SK-N-SH (cell line): ENCODE data around the gene PARD3B. TPM values are rescaled to one million over a fixed set of nuclear protein-coding genes. Genes with fewer than 3 reads are reported as not detected.

Experiments
- CTCF ChIA-PET: fragments of 300-600, 350-600 bp; formaldehyde crosslinking; extraction: SDS; loops from one replicate; lab custom pipeline; 2021; lab: Yijun Ruan, JAX
- POLR2A ChIA-PET: fragments of 350-600 bp; sonication (Branson Sonifier 250); formaldehyde crosslinking; extraction: SDS; loops from one replicate; lab custom pipeline; 2020; ENCODE audit warnings: antibody characterized with exemption, inconsistent platforms; lab: Yijun Ruan, JAX
- DNase-seq: peaks from one replicate; pipeline ENCODE4 v3.0.0; 2012
- H2AFZ ChIP-seq: fragments of 200-600 bp; sonication (generic); 2 replicates; pipeline ENCODE4 v1.8.1; 2016; ENCODE audit warnings: antibody characterized with exemption, mild to moderate bottlenecking, low read depth
- H3F3A ChIP-seq: fragments of 200-600 bp; sonication (generic); replicated peaks from 2 replicates; pipeline ENCODE3; 2016; ENCODE audit warnings: antibody characterized with exemption, mild to moderate bottlenecking; ENCODE audit not compliant: insufficient read depth
- H3K27ac ChIP-seq, 2 experiments: fragments of 200-500 bp in 1 of 2; fragments of 200-600 bp in 1 of 2; sonication (Bioruptor generic) in 1 of 2; sonication (generic), shearing (Covaris generic) in 1 of 2; 2 replicates each; pipeline versions ENCODE4 v1.5.1 to v1.6.1; 2014 to 2016; ENCODE audit warnings: low read depth in 2 of 2, inconsistent platforms in 1 of 2, low read length in 1 of 2, mild to moderate bottlenecking in 1 of 2, mixed read lengths in 1 of 2
- H3K27me3 ChIP-seq: fragments of 200-600 bp; sonication (generic), shearing (Covaris generic); 2 replicates; pipeline ENCODE4 v1.6.1; 2016; ENCODE audit warnings: mixed run types; ENCODE audit not compliant: insufficient read depth
- H3K36me3 ChIP-seq, 2 experiments: fragments of 200-500 bp in 1 of 2; fragments of 200-600 bp in 1 of 2; sonication (Bioruptor generic) in 1 of 2; sonication (generic) in 1 of 2; replicated peaks in 1 of 2; 2 replicates each; pipeline versions ENCODE3 to v1.5.1; 2014 to 2016; ENCODE audit warnings: low read length in 1 of 2, mild to moderate bottlenecking in 1 of 2; ENCODE audit not compliant: insufficient read depth in 2 of 2, control insufficient read depth in 1 of 2
- H3K4me1 ChIP-seq, 2 experiments: fragments of 200-500 bp in 1 of 2; fragments of 200-600 bp in 1 of 2; sonication (Bioruptor generic) in 1 of 2; sonication (generic), shearing (Covaris generic) in 1 of 2; 2 replicates each; pipeline versions ENCODE4 v1.5.1 to v1.6.1; 2014 to 2016; ENCODE audit warnings: low read depth in 1 of 2, low read length in 1 of 2, mixed run types in 1 of 2; ENCODE audit not compliant: insufficient read depth in 2 of 2, control insufficient read depth in 1 of 2
- H3K4me2 ChIP-seq: fragments of 200-600 bp; sonication (generic), shearing (Covaris generic); 2 replicates; pipeline ENCODE4 v1.6.1; 2017; ENCODE audit warnings: mixed run types
- H3K4me3 ChIP-seq, 2 experiments: fragments of 200-500 bp in 1 of 2; fragments of 200-600 bp in 1 of 2; sonication (Bioruptor generic) in 1 of 2; sonication (generic), shearing (Covaris generic) in 1 of 2; 2 replicates each; pipeline versions ENCODE4 v1.5.1 to v1.8.1; 2014 to 2016; ENCODE audit warnings: low read depth in 2 of 2, inconsistent platforms in 1 of 2, low read length in 1 of 2, mild to moderate bottlenecking in 1 of 2, mixed read lengths in 1 of 2, moderate library complexity in 1 of 2
- H3K79me2 ChIP-seq: fragments of 200-600 bp; sonication (generic); 2 replicates; pipeline ENCODE4 v1.8.1; 2017; ENCODE audit warnings: mild to moderate bottlenecking; ENCODE audit not compliant: insufficient read depth
- H3K9ac ChIP-seq: fragments of 200-600 bp; sonication (generic); 2 replicates; pipeline ENCODE4 v1.6.1; 2017; ENCODE audit warnings: mixed run types
- H3K9me2 ChIP-seq: fragments of 200-600 bp; sonication (generic); 2 replicates; pipeline ENCODE4 v1.6.1; 2017; ENCODE audit warnings: mixed run types
- H3K9me3 ChIP-seq: fragments of 200-600 bp; sonication (generic); 2 replicates; pipeline ENCODE4 v1.6.1; 2017; ENCODE audit warnings: mixed run types, mild to moderate bottlenecking, moderate library complexity
- H4K20me1 ChIP-seq: fragments of 200-600 bp; sonication (generic); 2 replicates; pipeline ENCODE4 v1.6.1; 2017; ENCODE audit warnings: mild to moderate bottlenecking, mixed run types; ENCODE audit not compliant: insufficient read depth
- CHD2 ChIP-seq: fragments of 150-350 bp; IDR thresholded peaks from 2 replicates; pipeline ENCODE4 v1.6.1; 2018; ENCODE audit warnings: low read length; ENCODE audit not compliant: partially characterized antibody
- EZH2phosphoT487 ChIP-seq: fragments of 200-600 bp; sonication (generic); IDR thresholded peaks from 2 replicates; pipeline ENCODE4 v1.6.1; 2017; ENCODE audit warnings: low read depth, mixed run types, mild to moderate bottlenecking, antibody characterized with exemption, moderate library complexity, borderline replicate concordance
- FOXJ3 ChIP-seq: sonication (generic); formaldehyde crosslinking; IDR thresholded peaks from 2 replicates; pipeline ENCODE4 v1.5.1; 2020; ENCODE audit warnings: mild to moderate bottlenecking, missing genetic modification reagents
- FOXM1 ChIP-seq: IDR thresholded peaks from 2 replicates; pipeline ENCODE4 v1.4.0; 2012; ENCODE audit warnings: low read depth, mild to moderate bottlenecking
- JUND ChIP-seq: IDR thresholded peaks from 2 replicates; pipeline ENCODE4 v1.4.0; 2012
- MEF2A ChIP-seq: IDR thresholded peaks from 2 replicates; pipeline ENCODE4 v1.4.0; 2012; ENCODE audit warnings: low read depth, borderline replicate concordance
- NRF1 ChIP-seq: IDR thresholded peaks from 2 replicates; pipeline ENCODE4 v1.6.1; 2012; ENCODE audit warnings: low read depth, mild to moderate bottlenecking, low read length
- POLR2AphosphoS5 ChIP-seq: IDR thresholded peaks from 2 replicates; pipeline ENCODE4 v1.6.1; 2012; ENCODE audit warnings: low read depth, low read length
- RCOR1 ChIP-seq: fragments of 150-350 bp; IDR thresholded peaks from 2 replicates; pipeline ENCODE4 v1.6.1; 2017; ENCODE audit warnings: antibody characterized with exemption, low read length
- RFX5 ChIP-seq: IDR thresholded peaks from 2 replicates; pipeline ENCODE4 v1.6.1; 2012; ENCODE audit warnings: mild to moderate bottlenecking, improper control_type of control experiment, low read length
- SIN3A ChIP-seq: IDR thresholded peaks from 2 replicates; pipeline ENCODE4 v1.6.1; 2012; ENCODE audit warnings: low read depth, mild to moderate bottlenecking, low read length, moderate library complexity, borderline replicate concordance
- SMC3 ChIP-seq: IDR thresholded peaks from 2 replicates; pipeline ENCODE4 v1.6.1; 2012; ENCODE audit warnings: low read depth, low read length, improper control_type of control experiment
- TCF12 ChIP-seq: IDR thresholded peaks from 2 replicates; pipeline ENCODE4 v1.4.0; 2012
- ZBTB33 ChIP-seq: IDR thresholded peaks from 2 replicates; pipeline ENCODE4 v1.4.0; 2012; ENCODE audit warnings: low read depth, borderline replicate concordance
- WGBS: methylation state at CpG from one replicate; pipeline ENCODE4 v1.1.6; 2017; ENCODE audit warnings: low lambda C conversion rate; 5-methylcytosine and 5-hydroxymethylcytosine counted together
- polyA plus RNA-seq, 3 experiments: library from polyadenylated mRNA; depleted of rRNA; stranded (reverse); fragments of >200 nt; gene quantifications; 2 replicates each; pipeline ENCODE4 v1.2.3, GENCODE V29; 2012
- TF ChIP-seq, protein P1 (sequence below): IDR thresholded peaks from 2 replicates; pipeline ENCODE4; 2012
- TF ChIP-seq, protein P2 (sequence below): IDR thresholded peaks from 2 replicates; pipeline ENCODE4 v1.4.0; 2012; ENCODE audit warnings: low read depth

The PARD3B gene
- polyA plus RNA-seq, 1 of the 3 experiments (the other 2 are of a cell fraction), result 0.87 TPM

GRCh38 chr2:204566439-204566838 is 21.2 kb downstream of the PARD3B start:
- no peak for DNase-seq
- Histone ChIP-seq H3K27me3 (no peaks in the 10 kb centered on the region), H3F3A (no peaks in the 10 kb centered on the region), H3K4me2 (no peak overlapping the region), H3K79me2 (no peaks in the 10 kb centered on the region), H3K4me1 (no peaks in the 10 kb centered on the region), H3K27ac (no peak overlapping the region), H3K4me3 (no peak overlapping the region), H3K9me2 (no peaks in the 10 kb centered on the region), H3K9me3 (no peaks in the 10 kb centered on the region), H4K20me1 (no peaks in the 10 kb centered on the region), H3K36me3 (no peaks in the 10 kb centered on the region), H3K9ac (no peak overlapping the region), H2AFZ (no peak overlapping the region)
- WGBS, result 80% methylated on average over 2 of the region's 2 CpGs
- ChIA-PET CTCF (no interaction called here), POLR2A (no interaction called here)
- TF ChIP-seq FOXM1 (no peak), SIN3A (no peak), FOXJ3 (CRISPR knock-in tag) (no peak), RFX5 (no peak), EZH2phosphoT487 (no peak), JUND (no peak), NRF1 (no peak), MEF2A (no peak), ZBTB33 (no peak), RCOR1 (no peak), POLR2AphosphoS5 (no peak), TCF12 (no peak)
- TF ChIP-seq, protein P1, sequence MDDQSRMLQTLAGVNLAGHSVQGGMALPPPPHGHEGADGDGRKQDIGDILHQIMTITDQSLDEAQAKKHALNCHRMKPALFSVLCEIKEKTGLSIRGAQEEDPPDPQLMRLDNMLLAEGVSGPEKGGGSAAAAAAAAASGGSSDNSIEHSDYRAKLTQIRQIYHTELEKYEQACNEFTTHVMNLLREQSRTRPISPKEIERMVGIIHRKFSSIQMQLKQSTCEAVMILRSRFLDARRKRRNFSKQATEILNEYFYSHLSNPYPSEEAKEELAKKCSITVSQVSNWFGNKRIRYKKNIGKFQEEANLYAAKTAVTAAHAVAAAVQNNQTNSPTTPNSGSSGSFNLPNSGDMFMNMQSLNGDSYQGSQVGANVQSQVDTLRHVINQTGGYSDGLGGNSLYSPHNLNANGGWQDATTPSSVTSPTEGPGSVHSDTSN, result no peak

DNA sequence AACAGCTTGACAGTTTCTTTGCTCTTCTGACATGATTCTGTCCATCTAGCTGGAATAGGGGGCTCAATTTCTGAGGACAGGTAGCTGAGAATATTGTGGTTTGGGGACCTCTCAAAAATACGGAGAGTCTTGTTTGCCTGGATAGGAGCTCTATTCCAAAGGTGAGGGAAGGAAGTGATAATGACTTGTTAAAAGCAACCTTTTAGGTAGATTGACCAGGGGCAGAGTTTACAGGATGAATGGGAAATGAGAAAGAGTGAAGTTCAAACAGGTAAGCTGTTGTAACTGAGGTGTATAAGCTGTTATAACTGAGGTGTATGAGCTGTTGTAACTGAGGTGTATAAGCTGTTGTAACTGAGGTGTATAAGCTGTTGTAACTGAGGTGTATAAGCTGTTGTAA is 25.1 kb downstream of the PARD3B start:
- Histone ChIP-seq H3F3A (no peaks in the 10 kb centered on the region), H3K4me3 (no peak overlapping the region), H3K9me3 (no peaks in the 10 kb centered on the region), H3K27ac (no peak overlapping the region), H3K36me3 (no peaks in the 10 kb centered on the region), H3K4me1 (no peaks in the 10 kb centered on the region), H3K4me2 (no peak overlapping the region), H3K9ac (no peak overlapping the region), H3K9me2 (no peaks in the 10 kb centered on the region), H4K20me1 (no peaks in the 10 kb centered on the region), H3K79me2 (no peaks in the 10 kb centered on the region), H3K27me3 (no peaks in the 10 kb centered on the region), H2AFZ (no peak overlapping the region)
- TF ChIP-seq TCF12 (no peak), EZH2phosphoT487 (no peak), CHD2 (no peak), SMC3 (no peak), JUND (no peak)
- TF ChIP-seq, protein P2, sequence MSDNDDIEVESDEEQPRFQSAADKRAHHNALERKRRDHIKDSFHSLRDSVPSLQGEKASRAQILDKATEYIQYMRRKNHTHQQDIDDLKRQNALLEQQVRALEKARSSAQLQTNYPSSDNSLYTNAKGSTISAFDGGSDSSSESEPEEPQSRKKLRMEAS, result no peak
- TF ChIP-seq, protein P1, result no peak
- CTCF ChIA-PET, result no interaction called here
- POLR2A ChIA-PET, result no interaction called here
- DNase-seq, result no peak
- WGBS, result 80% methylated on average over 1 of the region's 1 CpG
